GM18909 (cell line): Measurements from ENCODE around the gene ZNF837.

Experiments used
- ATAC-seq: cut with Tn5 transposase; IDR thresholded peaks from one replicate; pipeline ENCODE4 v1.9.1; 2021; ENCODE audit warnings: mild to moderate bottlenecking; ENCODE audit not compliant: unreplicated experiment, poor library complexity

Gene ZNF837

GRCh38 chr19:58374200-58374599 lies 6.6 kb downstream of the ZNF837 start:
- ATAC-seq = no peak

DNA sequence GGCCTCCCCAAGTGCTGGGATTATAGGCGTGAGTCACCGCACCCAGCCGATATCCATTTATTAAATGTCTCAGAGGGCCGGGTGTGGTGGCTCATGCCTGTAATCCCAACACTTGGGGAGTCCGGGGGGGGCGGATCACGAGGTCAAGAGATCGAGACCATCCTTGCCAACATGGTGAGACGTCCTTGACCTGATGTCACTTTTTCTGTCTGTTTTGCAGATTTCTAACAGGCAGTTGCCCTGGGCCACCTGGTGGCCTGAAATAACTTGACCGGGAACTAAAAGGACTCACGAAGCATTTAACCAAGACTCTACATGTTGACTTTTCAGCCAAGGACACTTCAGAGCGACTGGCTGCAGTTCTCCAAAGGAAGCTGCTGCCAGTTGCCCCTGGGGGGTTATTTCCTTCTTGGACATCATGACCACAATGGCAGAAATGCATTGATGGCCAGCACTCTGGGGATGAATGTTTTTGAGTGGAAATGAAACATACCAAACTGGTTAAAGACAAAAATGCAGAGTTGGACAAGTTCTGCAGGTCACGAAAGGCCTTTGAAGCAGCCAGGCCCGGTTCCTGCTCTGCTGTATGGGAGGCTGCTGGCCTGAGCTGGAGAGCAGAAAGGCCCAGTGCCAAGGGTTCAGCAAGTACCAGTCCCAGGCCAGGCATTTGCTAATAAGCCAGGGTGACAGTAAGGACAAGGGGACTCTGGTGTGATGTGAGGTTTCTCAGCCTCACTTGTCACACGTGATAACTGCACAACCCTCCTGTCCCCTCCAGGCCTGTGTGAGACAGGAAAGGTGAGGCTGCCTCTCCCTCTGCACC lies 8.3 kb downstream of the ZNF837 start:
- no peak for ATAC-seq

- no peak for ATAC-seq
These were observed 12.1 kb downstream of the ZNF837 start for GRCh38 chr19:58368561-58369360.

GRCh38 chr19:58367698-58368454 lies 13.0 kb downstream of the ZNF837 start:
- ATAC-seq = no peak

DNA sequence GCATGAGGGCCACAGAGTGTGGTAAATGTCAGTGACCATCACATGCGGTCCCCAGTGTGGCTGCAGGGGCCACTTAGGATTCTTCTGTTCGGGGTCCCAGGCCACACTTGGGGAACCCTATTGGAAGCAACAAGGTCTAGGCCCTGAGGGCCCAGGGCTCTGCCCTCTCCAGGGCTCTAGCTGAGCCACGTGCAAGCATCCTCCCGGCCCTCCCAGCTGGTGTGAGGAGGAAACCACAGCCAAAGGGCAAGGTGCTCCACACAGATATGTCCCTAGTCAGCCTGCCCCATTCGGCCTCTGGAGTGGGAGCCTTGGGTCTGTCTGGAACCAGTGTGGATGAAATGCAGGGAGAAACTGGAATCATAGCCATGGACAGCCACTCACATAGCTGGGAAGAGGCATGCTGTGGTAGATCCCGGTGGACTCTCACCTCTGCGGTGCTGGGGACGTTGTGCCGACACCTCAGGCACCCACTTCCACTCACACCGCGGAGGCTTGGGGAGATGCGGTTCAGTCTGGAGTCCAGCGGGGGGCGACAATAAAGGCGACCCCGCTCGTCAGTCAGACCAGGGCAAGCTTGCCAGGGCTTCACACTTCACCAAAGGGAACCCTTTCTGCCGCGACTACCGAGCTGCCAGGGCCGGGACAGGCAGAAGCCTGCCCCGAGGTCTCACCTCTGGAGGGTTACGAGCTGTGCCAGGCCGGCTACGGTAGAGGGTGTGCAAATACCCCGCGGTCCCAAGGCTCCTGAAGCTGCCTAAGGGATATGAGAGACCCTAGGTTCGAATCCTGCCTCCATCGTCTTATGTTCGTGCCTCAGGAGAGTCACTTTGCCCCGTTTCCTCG lies 14.0 kb downstream of the ZNF837 start:
- no peak for ATAC-seq

GRCh38 chr19:58364146-58364545 lies 16.7 kb downstream of the ZNF837 start:
- no peak for ATAC-seq

DNA sequence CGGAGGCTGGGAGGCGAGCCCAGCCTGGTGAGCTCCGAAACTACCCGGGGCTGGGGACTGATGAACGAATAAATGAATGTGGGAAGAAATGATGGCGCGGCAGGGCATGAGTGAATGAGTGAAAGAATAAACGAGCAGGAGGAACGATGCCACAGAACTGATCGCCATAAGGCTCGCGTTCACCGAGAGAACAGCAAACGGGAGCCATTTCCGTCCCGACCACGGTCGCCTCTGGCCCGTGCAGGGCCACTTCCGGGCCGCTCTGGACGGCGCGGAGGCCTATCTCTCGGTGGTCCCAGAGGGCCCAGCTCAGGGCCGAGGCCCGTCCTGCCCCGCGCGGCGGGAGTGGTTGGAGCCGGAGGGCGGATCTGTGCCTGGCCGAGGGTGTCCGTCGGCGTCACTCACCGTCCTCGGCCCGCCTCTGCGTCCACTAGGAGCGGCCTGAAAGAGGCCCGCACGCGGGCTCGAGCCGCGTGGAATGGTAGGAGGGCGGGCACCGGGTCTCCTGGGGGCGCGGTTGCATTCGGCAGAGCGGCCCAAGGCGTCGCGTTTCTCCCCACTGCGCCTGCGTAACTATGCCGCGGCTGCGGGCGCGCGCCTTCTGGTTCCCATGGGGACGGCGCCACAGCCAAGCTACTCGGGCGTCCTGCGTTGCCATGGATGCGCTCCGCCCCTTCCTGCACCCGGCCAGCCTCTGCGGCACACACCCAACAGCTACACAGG lies 18.4 kb downstream of the ZNF837 start, which contains the start of gene ZNF497:
Gene ZNF497 (minus strand): TSS at position 480 of the 723 bp plus-strand sequence. CDS start 5,116 bp downstream, outside the sequence.
- ATAC-seq = peak; percentile 82

- ATAC-seq = peak; percentile 25
These were observed 18.9 kb downstream of the ZNF837 start for GRCh38 chr19:58361900-58362271.

DNA sequence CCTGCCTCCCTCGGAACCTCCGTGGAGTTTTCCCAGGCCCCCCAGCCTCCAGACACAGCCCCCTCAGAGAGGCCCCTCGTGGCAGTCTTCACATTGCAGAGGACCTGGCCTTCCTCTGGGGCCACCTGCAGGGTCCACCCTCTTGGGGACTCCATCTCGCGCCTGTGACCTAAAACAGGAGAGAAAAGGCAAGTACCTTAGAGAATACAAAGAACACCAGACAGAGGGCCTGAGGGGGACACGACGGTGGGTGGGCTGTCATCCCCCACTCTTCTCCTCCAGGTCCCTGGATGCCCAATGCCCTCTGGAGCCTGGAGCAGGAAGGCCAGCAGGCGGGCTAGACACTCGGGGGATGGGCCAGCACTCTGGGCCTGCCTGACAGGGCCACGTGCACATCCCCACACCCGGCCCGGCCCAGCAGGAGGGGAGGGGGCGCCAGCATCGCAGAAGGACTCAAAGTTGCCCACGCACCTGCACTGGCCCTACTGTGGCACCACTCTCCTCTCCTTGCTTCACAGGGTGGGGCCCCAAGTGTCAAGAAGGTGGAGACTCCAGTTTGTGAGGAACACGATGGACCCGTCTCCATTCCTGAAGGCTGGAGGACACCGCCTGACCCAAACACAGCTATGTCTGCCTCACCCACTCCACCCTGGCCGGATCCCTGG lies 23.2 kb downstream of the ZNF837 start:
- no peak for ATAC-seq

DNA sequence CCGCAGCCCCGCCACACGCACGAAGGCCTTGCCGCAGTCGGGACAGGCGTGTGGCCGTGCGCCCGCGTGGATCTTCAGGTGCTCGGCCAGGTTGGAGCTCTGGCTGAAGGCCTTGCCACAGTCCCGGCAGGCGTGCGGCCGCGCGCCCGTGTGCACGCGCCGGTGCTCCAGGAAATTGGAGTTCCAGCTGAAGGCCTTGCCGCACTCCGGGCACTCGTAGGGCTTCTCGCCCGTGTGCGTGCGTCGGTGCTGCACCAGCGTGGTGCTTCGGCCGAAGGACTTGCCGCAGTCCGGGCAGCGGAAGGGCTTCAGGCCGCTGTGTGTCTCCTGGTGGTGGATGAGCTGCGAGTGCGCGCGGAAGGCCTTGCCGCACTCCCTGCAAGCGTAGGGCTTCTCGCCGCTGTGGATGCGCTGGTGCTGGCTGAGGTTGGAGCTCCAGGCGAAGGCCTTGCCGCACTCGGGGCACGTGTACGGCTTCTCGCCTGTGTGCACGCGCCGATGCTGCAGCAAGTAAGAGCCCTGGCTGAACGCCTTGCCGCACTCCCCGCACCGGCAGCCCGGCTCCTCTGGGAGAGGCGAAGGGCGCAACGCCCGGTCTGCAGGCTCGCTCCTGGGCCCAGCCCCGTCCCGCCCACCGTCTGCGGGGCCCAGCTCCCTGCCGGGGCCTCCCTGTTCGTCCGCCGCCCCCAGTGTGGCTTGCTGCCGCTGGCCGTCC lies 23.9 kb downstream of the ZNF837 start:
- ATAC-seq = no peak

- no peak for ATAC-seq
These were observed 24.7 kb downstream of the ZNF837 start for GRCh38 chr19:58355908-58356765.

GRCh38 chr19:58355215-58355796 lies 25.5 kb downstream of the ZNF837 start:
- no peak for ATAC-seq

DNA sequence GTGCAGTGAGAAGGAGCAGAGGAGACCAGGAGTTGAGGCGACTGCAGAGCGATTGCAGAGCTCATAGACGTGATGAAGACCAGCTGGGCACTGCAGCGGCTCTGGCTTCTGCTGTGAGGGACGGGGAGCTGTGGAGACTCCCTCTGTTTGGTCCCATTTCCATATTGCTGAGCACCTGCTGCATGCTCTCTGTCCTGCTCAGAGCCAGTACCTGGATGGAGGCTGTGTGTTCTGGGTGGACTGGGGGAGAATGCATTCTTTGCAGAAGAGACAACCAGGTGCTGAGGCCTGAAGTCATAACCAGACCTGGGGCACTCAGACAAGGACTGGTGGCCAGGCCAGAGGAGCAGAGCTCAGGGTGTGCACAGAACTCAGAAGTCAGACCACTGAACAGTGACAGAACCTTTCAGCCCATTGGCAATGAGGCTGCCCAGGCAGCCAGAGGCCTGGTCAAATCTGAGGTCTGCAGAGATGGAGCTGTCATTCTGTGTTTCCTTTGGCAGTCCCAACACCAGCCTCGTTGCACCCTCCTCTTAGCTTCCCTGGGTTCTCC lies 26.3 kb downstream of the ZNF837 start:
- no peak for ATAC-seq

DNA sequence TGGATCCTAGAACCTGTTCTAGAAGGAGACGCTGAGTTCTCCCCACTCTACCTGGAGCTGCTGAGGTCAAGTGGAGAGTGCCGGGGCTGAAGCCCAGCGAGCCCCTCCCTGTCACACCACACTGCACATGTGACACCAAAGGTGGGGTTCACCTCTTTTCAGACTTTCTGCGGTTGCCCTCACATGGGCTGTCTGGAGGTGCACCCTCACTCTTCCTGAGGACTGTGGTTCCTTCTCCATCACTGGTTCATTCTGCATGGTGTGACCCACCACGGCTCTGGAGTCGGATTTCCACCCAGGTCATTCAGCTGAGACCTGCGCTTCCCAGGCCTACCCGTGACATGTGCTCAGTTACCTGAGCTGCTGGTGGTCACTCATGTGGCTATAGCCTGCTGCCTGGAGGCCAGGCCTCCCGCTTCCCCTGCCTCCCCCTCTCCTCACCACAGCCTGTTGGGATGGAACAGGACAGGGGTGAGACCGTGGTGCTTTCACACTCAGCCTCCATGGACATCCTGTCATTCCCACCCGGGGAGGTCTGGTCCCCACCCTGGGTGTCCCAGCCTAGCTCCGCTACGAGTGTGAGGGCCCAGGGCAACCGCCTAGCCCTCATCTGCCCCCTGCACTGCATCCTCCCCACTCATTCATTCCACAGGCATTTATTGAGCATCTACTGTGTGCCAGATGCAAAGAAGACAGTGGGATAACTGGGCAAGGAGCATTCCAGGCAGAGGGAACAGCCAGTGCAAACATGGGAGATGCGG lies 26.9 kb downstream of the ZNF837 start:
- no peak for ATAC-seq

DNA sequence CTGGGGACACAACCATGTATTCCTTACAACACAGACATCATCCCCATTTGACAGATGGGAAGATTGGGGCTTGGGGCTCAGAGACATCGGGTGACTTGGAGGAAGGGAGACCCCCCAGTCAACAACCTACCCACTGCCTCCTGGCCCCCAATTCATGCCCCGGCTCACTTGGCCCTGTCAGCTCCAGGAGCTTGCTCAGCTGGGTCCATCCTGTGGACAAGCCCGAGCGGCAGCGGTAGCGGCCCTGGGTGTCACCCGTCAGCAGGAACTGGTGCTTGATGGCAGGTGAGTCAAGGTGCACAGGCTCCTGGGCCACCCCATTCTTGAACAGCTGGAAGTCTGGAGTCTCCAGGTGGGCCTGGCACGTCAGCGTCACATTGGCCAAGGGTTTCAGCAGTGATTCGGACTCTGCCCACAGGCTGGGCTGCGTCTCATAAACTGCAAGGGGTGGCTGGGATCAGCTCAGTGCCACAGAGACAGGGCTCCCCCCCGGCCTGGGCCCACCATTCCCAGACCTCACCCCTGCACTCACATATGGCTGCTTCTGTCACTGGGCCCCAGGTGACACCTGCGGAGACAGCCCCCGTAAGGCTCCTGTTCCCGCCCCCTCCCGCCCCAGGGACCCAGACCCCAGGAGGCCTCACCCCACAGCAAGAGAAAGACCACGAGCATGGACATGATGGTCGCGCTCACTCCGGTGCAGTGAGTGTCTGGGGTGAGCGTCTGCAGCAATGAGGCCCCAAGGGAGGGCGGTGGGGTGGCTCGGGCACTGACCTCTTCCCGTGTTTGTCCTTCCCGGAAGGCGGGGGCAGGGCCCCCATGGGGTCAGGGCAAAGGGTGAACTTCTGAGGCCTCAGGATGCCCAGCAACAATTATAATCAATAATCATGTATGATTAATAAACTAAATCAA lies 27.8 kb downstream of the ZNF837 start, which contains the start of gene A1BG:
Gene A1BG (minus strand): TSS at position 733 of the 912 bp plus-strand sequence. CDS start 55 bp downstream, at position 678.
- ATAC-seq = no peak
